Endothelial cell of umbilical vein (primary cell): ENCODE results near the gene HSDL2. TPM values are rescaled to one million over a fixed set of nuclear protein-coding genes. Genes with fewer than 3 reads are reported as not detected.
"Not testable (repeated sequence)": the region's sequence is repeated elsewhere in the genome, so short reads cannot be mapped to it uniquely, and the experiment has no call there.

Experiments
- BruUV-seq: library from RNA; stranded (reverse); fragments of 400-500 nt; replicated peaks from 2 replicates; lab custom pipeline; 2021; lab: Mats Ljungman, UMichigan
- CTCF ChIA-PET: fragments of 300-600, 350-600 bp; sonication (Branson Sonifier 250); formaldehyde crosslinking; loops from one replicate; lab custom pipeline; 2021; ENCODE audit warnings: antibody characterized with exemption, inconsistent platforms; lab: Charles Lee
- POLR2A ChIA-PET: fragments of 300-600, 350-600 bp; sonication (Branson Sonifier 250); formaldehyde crosslinking; loops from one replicate; lab custom pipeline; 2021; ENCODE audit warnings: antibody characterized with exemption, inconsistent platforms; lab: Charles Lee
- DNase-seq: peaks from one replicate; pipeline ENCODE4 v3.0.0-alpha.2; 2011; ENCODE audit warnings: low read depth, low spot score
- FAIRE-seq: peaks from 2 replicates; lab custom pipeline; 2011; peaks lifted over from hg19 to GRCh38; lab: Jason Lieb, UNC
- H2AFZ ChIP-seq: 2 replicates; pipeline ENCODE4 v1.6.0; 2012; ENCODE audit warnings: low read depth, low read length, control low read depth, inconsistent platforms
- H3K27ac ChIP-seq: 2 replicates; pipeline ENCODE4 v1.5.1; 2011; ENCODE audit warnings: low read depth, mild to moderate bottlenecking, control low read depth, low read length, moderate library complexity; ENCODE audit not compliant: insufficient read depth
- H3K27me3 ChIP-seq, 2 experiments: 2 replicates each; pipeline versions ENCODE4 v1.6.0 to v1.6.1; 2011; ENCODE audit warnings: low read length in 2 of 2, mixed read lengths in 1 of 2; ENCODE audit not compliant: control insufficient read depth in 2 of 2, insufficient read depth in 2 of 2
- H3K36me3 ChIP-seq, 2 experiments: 2 replicates in 1 of 2; 3 replicates in 1 of 2; pipeline ENCODE4 v1.5.1; 2011; ENCODE audit warnings: low read length in 2 of 2, mild to moderate bottlenecking in 1 of 2, moderate library complexity in 1 of 2; ENCODE audit not compliant: control insufficient read depth in 2 of 2, insufficient read depth in 2 of 2; ENCODE audit errors: extremely low read depth in 1 of 2
- H3K4me1 ChIP-seq: 3 replicates; pipeline ENCODE4 v1.5.1; 2011; ENCODE audit warnings: mild to moderate bottlenecking, low read length; ENCODE audit not compliant: control insufficient read depth, insufficient read depth; ENCODE audit errors: extremely low read depth
- H3K4me2 ChIP-seq: 2 replicates; pipeline ENCODE4 v1.6.1; 2011; ENCODE audit warnings: low read length, control low read depth, mixed read lengths; ENCODE audit not compliant: insufficient read depth
- H3K4me3 ChIP-seq, 3 experiments: fragments of 200-600 bp in 1 of 3; sonication (generic), shearing (Covaris generic) in 1 of 3; replicated peaks in 1 of 3; 2 replicates each; pipeline ENCODE4 v1.5.1; 2011 to 2016; ENCODE audit warnings: control low read depth in 3 of 3, low read length in 3 of 3, mild to moderate bottlenecking in 2 of 3, inconsistent platforms in 1 of 3, low read depth in 1 of 3, moderate library complexity in 1 of 3; ENCODE audit not compliant: insufficient read depth in 1 of 3
- H3K79me2 ChIP-seq: 2 replicates; pipeline ENCODE4 v1.6.0; 2012; ENCODE audit warnings: low read length, inconsistent platforms; ENCODE audit not compliant: control insufficient read depth, insufficient read depth
- H3K9ac ChIP-seq: replicated peaks from 2 replicates; pipeline ENCODE3; 2011; ENCODE audit warnings: low read length, control low read depth; ENCODE audit not compliant: insufficient read depth; ENCODE audit errors: extremely low read depth
- H3K9me1 ChIP-seq: replicated peaks from 3 replicates; pipeline ENCODE4 v1.6.0; 2011; ENCODE audit warnings: mild to moderate bottlenecking, low read length; ENCODE audit not compliant: control insufficient read depth, insufficient read depth; ENCODE audit errors: extremely low read depth
- H3K9me3 ChIP-seq: replicated peaks from 2 replicates; pipeline ENCODE4 v1.5.1; 2012; ENCODE audit warnings: low read length, inconsistent platforms; ENCODE audit not compliant: control insufficient read depth, insufficient read depth
- H4K20me1 ChIP-seq: replicated peaks from 2 replicates; pipeline ENCODE3; 2011; ENCODE audit warnings: mild to moderate bottlenecking, low read length; ENCODE audit not compliant: control insufficient read depth, insufficient read depth; ENCODE audit errors: extremely low read depth
- EZH2 ChIP-seq: IDR thresholded peaks from 2 replicates; pipeline ENCODE4 v1.6.1; 2012; ENCODE audit warnings: borderline replicate concordance, low read depth, mild to moderate bottlenecking, moderate library complexity, low read length, inconsistent platforms; ENCODE audit not compliant: severe bottlenecking
- FOS ChIP-seq: IDR thresholded peaks from 2 replicates; pipeline ENCODE4 v1.6.1; 2011; ENCODE audit warnings: mild to moderate bottlenecking, low read length, moderate library complexity, borderline replicate concordance; ENCODE audit not compliant: insufficient read depth
- GATA2 ChIP-seq: IDR thresholded peaks from 2 replicates; pipeline ENCODE4 v1.7.0; 2011; ENCODE audit warnings: low read depth, mild to moderate bottlenecking, moderate library complexity, mixed read lengths, low read length; ENCODE audit not compliant: insufficient read length, insufficient read depth
- JUN ChIP-seq: IDR thresholded peaks from 2 replicates; pipeline ENCODE4 v1.6.1; 2011; ENCODE audit warnings: borderline replicate concordance, low read depth; ENCODE audit not compliant: insufficient read length, insufficient read depth
- MYC ChIP-seq: IDR thresholded peaks from one replicate; pipeline ENCODE4 v1.6.1; 2011; ENCODE audit warnings: mild to moderate bottlenecking, low read depth, low read length
- dilution Hi-C: fragments of 300-500 bp; cut with MboI; formaldehyde crosslinking; loops from one replicate; pipeline ENCODE4 v1.15.0; 2019; ENCODE audit warnings: low sequenced_read_pairs; ENCODE audit not compliant: extremely low pct_ligation_motif_present
- intact Hi-C: fragments of 100-400 bp; cut with micrococcal nuclease; formaldehyde crosslinking; loops from one replicate; pipeline ENCODE4 v1.10.0; 2022
- polyA plus RNA-seq, 4 experiments: library from polyadenylated mRNA; depleted of rRNA in 3 of 4; stranded (reverse) in 3 of 4; unstranded in 1 of 4; fragments of >200 nt; gene quantifications; 2 replicates each; pipeline versions ENCODE4 v1.2.1 to v1.2.3, GENCODE V29; 2011 to 2012; ENCODE audit warnings: missing spikeins in 1 of 4
- total RNA-seq: library from RNA; stranded (reverse); gene quantifications from 2 replicates; pipeline ENCODE4 v1.2.3, GENCODE V29; 2021
- TF ChIP-seq, protein P1 (sequence below), 2 donors: IDR thresholded peaks; 1 replicate in 1 of 2; 2 replicates in 1 of 2; pipeline ENCODE4 v1.5.1; 2011; ENCODE audit warnings: low read length in 2 of 2, mild to moderate bottlenecking in 2 of 2, moderate library complexity in 2 of 2, control low read depth in 1 of 2, inconsistent platforms in 1 of 2, low read depth in 1 of 2; ENCODE audit not compliant: insufficient read depth in 1 of 2; ENCODE audit errors: extremely low read depth in 1 of 2

Gene HSDL2
- total and polyA plus RNA-seq, 2 donors (not counting 3 experiments of a cell fraction or from before 2014, with no cell fraction given): 5.6 to 22.1 TPM

DNA sequence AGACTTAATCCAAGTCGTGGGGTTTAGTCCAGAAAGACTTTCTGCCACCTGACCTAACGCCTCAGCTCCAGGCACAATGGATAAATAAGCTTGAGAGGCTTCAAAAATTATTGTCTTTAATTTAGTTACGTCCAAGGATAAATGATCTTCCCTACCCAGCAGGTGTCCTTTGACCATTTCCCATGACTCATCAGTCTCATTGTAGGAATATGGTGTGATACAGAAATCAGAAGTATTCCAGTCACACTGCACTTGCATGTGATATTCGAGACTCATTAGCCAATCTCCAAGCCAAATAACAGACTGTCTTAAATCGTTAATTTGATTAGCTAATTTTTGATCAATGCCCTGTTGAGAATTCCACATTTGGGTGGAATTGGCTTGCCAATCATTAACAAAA is 13.2 kb downstream of the HSDL2 start:
- BruUV-seq, H3K9ac ChIP-seq, H3K27me3 ChIP-seq, H3K9me3 ChIP-seq, POLR2A ChIA-PET, H3K9me1 ChIP-seq, H3K79me2 ChIP-seq, H3K27ac ChIP-seq, FAIRE-seq, H4K20me1 ChIP-seq, intact Hi-C loops, DNase-seq, dilution Hi-C loops, H3K36me3 ChIP-seq, H3K4me2 ChIP-seq, H2AFZ ChIP-seq, H3K4me3 ChIP-seq, CTCF ChIA-PET, H3K4me1 ChIP-seq: not testable (repeated sequence)

DNA sequence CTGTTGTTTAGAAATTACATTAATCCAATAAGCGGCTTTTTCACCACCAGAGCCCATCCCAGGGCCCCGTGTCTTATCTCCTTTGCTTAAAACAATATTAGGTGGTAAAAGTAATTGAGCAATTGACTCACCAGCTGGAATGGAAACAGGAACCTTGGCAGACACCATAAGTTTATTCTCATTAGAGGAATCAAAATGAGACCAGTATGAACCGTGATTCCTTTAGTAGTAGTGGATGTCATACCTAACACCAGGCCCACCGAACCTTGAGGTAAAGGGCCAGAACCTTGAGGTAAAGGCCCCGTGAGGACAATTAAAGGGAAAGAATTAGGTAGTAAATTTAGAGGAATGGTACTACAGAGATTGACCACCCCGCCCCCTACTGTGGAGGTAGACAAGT is 16.5 kb downstream of the HSDL2 start:
- POLR2A ChIA-PET: no interaction called here
- H3K27me3 ChIP-seq: no peaks in the 10 kb centered on the region
- no peak overlapping the region for H3K27ac ChIP-seq
- no peak for TF ChIP-seq MYC
- TF ChIP-seq, protein P1, sequence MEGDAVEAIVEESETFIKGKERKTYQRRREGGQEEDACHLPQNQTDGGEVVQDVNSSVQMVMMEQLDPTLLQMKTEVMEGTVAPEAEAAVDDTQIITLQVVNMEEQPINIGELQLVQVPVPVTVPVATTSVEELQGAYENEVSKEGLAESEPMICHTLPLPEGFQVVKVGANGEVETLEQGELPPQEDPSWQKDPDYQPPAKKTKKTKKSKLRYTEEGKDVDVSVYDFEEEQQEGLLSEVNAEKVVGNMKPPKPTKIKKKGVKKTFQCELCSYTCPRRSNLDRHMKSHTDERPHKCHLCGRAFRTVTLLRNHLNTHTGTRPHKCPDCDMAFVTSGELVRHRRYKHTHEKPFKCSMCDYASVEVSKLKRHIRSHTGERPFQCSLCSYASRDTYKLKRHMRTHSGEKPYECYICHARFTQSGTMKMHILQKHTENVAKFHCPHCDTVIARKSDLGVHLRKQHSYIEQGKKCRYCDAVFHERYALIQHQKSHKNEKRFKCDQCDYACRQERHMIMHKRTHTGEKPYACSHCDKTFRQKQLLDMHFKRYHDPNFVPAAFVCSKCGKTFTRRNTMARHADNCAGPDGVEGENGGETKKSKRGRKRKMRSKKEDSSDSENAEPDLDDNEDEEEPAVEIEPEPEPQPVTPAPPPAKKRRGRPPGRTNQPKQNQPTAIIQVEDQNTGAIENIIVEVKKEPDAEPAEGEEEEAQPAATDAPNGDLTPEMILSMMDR (IDR thresholded peaks at IDR 0.05; ENCODE audit: extremely low read depth in 1 of 2, insufficient read depth in 1 of 2, low read depth in 1 of 2, low read length in 2 of 2): no peak
- TF ChIP-seq JUN: no peak
- TF ChIP-seq FOS: no peak
- TF ChIP-seq EZH2: no peak
- no peak for TF ChIP-seq GATA2
- H3K4me2 ChIP-seq: no peak overlapping the region
- H3K36me3 ChIP-seq: peaks cover 0 to 3% of the 10 kb centered on the region in 2 experiments
- H3K9ac ChIP-seq: no peak overlapping the region
- H3K4me3 ChIP-seq: no peak overlapping the region
- BruUV-seq: no TSS peak
- no peaks in the 10 kb centered on the region for H3K4me1 ChIP-seq
- H3K79me2 ChIP-seq: no peaks in the 10 kb centered on the region
- FAIRE-seq: no peak
- DNase-seq: no peak
- H4K20me1 ChIP-seq: no peaks in the 10 kb centered on the region
- dilution Hi-C loops (no loop called here), intact Hi-C loops (no loop called here)
- CTCF ChIA-PET: no interaction called here
- H3K9me1 ChIP-seq: no peaks in the 10 kb centered on the region
- H2AFZ ChIP-seq: no peak overlapping the region
- no peaks in the 10 kb centered on the region for H3K9me3 ChIP-seq
